ENCODE measurements around the gene GPANK1. TPM values are rescaled to one million over a fixed set of nuclear protein-coding genes. Genes with fewer than 3 reads are reported as not detected.

The GPANK1 gene
- total and polyA plus RNA-seq, 9 of the 15 experiments (the other 6 are each of a cell fraction or from before 2014, with no cell fraction given), result 32.2 to 111 (median 46.3) TPM

- TF ChIP-seq MGA (IDR thresholded peaks at IDR 0.05) (no peak), BRD4 (IDR thresholded peaks at IDR 0.05) (no peak; the same call in 1 of the 2 replicates), ZNF696 (CRISPR knock-in tag; conservative IDR thresholded peaks at IDR 0.05) (0 out of 2 replicates have a peak, but pooled peaks have one; percentile 52), THRB (CRISPR knock-in tag; conservative IDR thresholded peaks at IDR 0.05) (no peak), TAF1 (IDR thresholded peaks at IDR 0.05; ENCODE audit: control insufficient read depth, extremely low read depth, insufficient read depth, low read length, severe bottlenecking) (no peak), RREB1 (CRISPR knock-in tag; IDR thresholded peaks at IDR 0.05) (no peak), MAFG (tag; conservative IDR thresholded peaks at IDR 0.05) (no peak)
Observed at GRCh38 chr6:31663126-31663960, 1.5 kb downstream of the GPANK1 start (continued).
